SJCRH30 (cell line): ENCODE results near the gene GOLGA6B. TPM values are rescaled to one million over a fixed set of nuclear protein-coding genes. Genes with fewer than 3 reads are reported as not detected.
"Not testable (repeated sequence)": the region's sequence is repeated elsewhere in the genome, so short reads cannot be mapped to it uniquely, and the experiment has no call there.

Experiments used
- DNase-seq, 2 experiments: peaks; one replicate each; pipeline ENCODE4 v3.0.0-alpha.2; 2015 to 2020
- H3K27ac ChIP-seq: fragments of 250-450 bp; sonication (Bioruptor Pico); 2 replicates; pipeline ENCODE4 v1.5.1; 2020; ENCODE audit warnings: mild to moderate bottlenecking, moderate library complexity
- H3K27me3 ChIP-seq: fragments of 250-450 bp; sonication (Bioruptor Pico); 2 replicates; pipeline ENCODE4 v1.5.1; 2020; ENCODE audit warnings: mild to moderate bottlenecking, moderate library complexity
- H3K36me3 ChIP-seq: fragments of 250-450 bp; sonication (Bioruptor Pico); 2 replicates; pipeline ENCODE4 v1.5.1; 2020; ENCODE audit warnings: mild to moderate bottlenecking, moderate library complexity
- H3K4me1 ChIP-seq: fragments of 250-450 bp; sonication (Bioruptor Pico); 2 replicates; pipeline ENCODE4 v1.5.1; 2020; ENCODE audit warnings: mild to moderate bottlenecking, moderate library complexity
- H3K4me3 ChIP-seq: fragments of 250-450 bp; sonication (Bioruptor Pico); 2 replicates; pipeline ENCODE4 v1.5.1; 2020; ENCODE audit warnings: mild to moderate bottlenecking, moderate library complexity
- H3K9me3 ChIP-seq: fragments of 250-450 bp; sonication (Bioruptor Pico); replicated peaks from 2 replicates; pipeline ENCODE4 v1.5.1; 2020; ENCODE audit warnings: mild to moderate bottlenecking, moderate library complexity
- total RNA-seq: library from RNA; depleted of rRNA; stranded (reverse); fragments of >200 nt; shearing (Covaris generic); gene quantifications from 2 replicates; pipeline ENCODE4 v1.2.3, GENCODE V29; 2014

GOLGA6B gene
- total RNA-seq, 1 experiment from 2014 or later: not detected

GRCh38 chr15:72639759-72640483, 14.6 kb upstream of the GOLGA6B start:
- H3K4me1 ChIP-seq, H3K4me3 ChIP-seq, H3K9me3 ChIP-seq, H3K36me3 ChIP-seq, H3K27ac ChIP-seq, H3K27me3 ChIP-seq, DNase-seq: not testable (repeated sequence)

- H3K4me3 ChIP-seq, H3K36me3 ChIP-seq, DNase-seq, H3K9me3 ChIP-seq, H3K27ac ChIP-seq, H3K4me1 ChIP-seq, H3K27me3 ChIP-seq: not testable (repeated sequence)
Observed at GRCh38 chr15:72642271-72642670, 12.2 kb upstream of the GOLGA6B start.

- H3K27me3 ChIP-seq, H3K4me3 ChIP-seq, H3K4me1 ChIP-seq, H3K36me3 ChIP-seq, DNase-seq, H3K27ac ChIP-seq, H3K9me3 ChIP-seq: not testable (repeated sequence)
Observed at GRCh38 chr15:72648631-72649253, 5.8 kb upstream of the GOLGA6B start.

- H3K4me3 ChIP-seq, H3K4me1 ChIP-seq, DNase-seq, H3K36me3 ChIP-seq, H3K27me3 ChIP-seq, H3K27ac ChIP-seq, H3K9me3 ChIP-seq: not testable (repeated sequence)
Observed at GRCh38 chr15:72656014-72656413, 1.5 kb downstream of the GOLGA6B start.

GRCh38 chr15:72661081-72661480, 6.6 kb downstream of the GOLGA6B start:
- not testable (repeated sequence) for H3K27me3 ChIP-seq, H3K27ac ChIP-seq, H3K4me1 ChIP-seq, H3K4me3 ChIP-seq, H3K36me3 ChIP-seq, H3K9me3 ChIP-seq, DNase-seq

GRCh38 chr15:72663931-72664330, 9.4 kb downstream of the GOLGA6B start:
- not testable (repeated sequence) for DNase-seq, H3K4me3 ChIP-seq

GRCh38 chr15:72665706-72666105, 11.2 kb downstream of the GOLGA6B start:
- DNase-seq, H3K4me1 ChIP-seq: not testable (repeated sequence)

More at GRCh38 chr15:72663931-72664330, 9.4 kb downstream of the GOLGA6B start:
- H3K27ac ChIP-seq, H3K9me3 ChIP-seq, H3K36me3 ChIP-seq, H3K27me3 ChIP-seq, H3K4me1 ChIP-seq: not testable (repeated sequence)

GRCh38 chr15:72669803-72670202, 15.3 kb downstream of the GOLGA6B start:
- not testable (repeated sequence) for H3K27ac ChIP-seq, H3K4me1 ChIP-seq, H3K4me3 ChIP-seq, H3K36me3 ChIP-seq, DNase-seq, H3K9me3 ChIP-seq, H3K27me3 ChIP-seq

More at GRCh38 chr15:72665706-72666105, 11.2 kb downstream of the GOLGA6B start:
- not testable (repeated sequence) for H3K36me3 ChIP-seq, H3K9me3 ChIP-seq, H3K27me3 ChIP-seq, H3K4me3 ChIP-seq, H3K27ac ChIP-seq

- H3K27me3 ChIP-seq, H3K27ac ChIP-seq, H3K9me3 ChIP-seq, H3K4me1 ChIP-seq, H3K36me3 ChIP-seq: not testable (repeated sequence)
- DNase-seq: peak; percentile 78 to 85
- H3K4me3 ChIP-seq: peak overlapping the region; percentile 41
Observed at GRCh38 chr15:72670656-72671352, 16.3 kb downstream of the GOLGA6B start.

- Histone ChIP-seq H3K4me3 (no peak overlapping the region), H3K9me3 (no peaks in the 10 kb centered on the region), H3K27ac (no peak overlapping the region), H3K4me1 (no peaks in the 10 kb centered on the region), H3K36me3 (no peaks in the 10 kb centered on the region), H3K27me3 (peaks cover 2% of the 10 kb centered on the region)
- no peak for DNase-seq
Observed at GRCh38 chr15:72671525-72671924, 17.0 kb downstream of the GOLGA6B start.

- H3K27ac ChIP-seq: no peak overlapping the region
- no peak for DNase-seq
- H3K4me3 ChIP-seq: no peak overlapping the region
Observed at GRCh38 chr15:72676838-72677237, 22.3 kb downstream of the GOLGA6B start.

GRCh38 chr15:72680931-72681330, 26.4 kb downstream of the GOLGA6B start:
- Histone ChIP-seq H3K36me3 (no peaks in the 10 kb centered on the region), H3K27me3 (0 out of 2 replicates have a peak, but pooled peaks cover 5% of the 10 kb centered on the region), H3K27ac (no peak overlapping the region), H3K4me1 (peaks cover 4% of the 10 kb centered on the region; the same call in 1 of the 2 replicates), H3K9me3 (no peaks in the 10 kb centered on the region), H3K4me3 (no peak overlapping the region)
- DNase-seq: no peak

More at GRCh38 chr15:72676838-72677237, 22.3 kb downstream of the GOLGA6B start:
- H3K36me3 ChIP-seq: no peaks in the 10 kb centered on the region
- no peaks in the 10 kb centered on the region for H3K4me1 ChIP-seq
- H3K9me3 ChIP-seq: no peaks in the 10 kb centered on the region
- peaks cover 7% of the 10 kb centered on the region for H3K27me3 ChIP-seq

GRCh38 chr15:72682772-72683171, 28.3 kb downstream of the GOLGA6B start:
- Histone ChIP-seq H3K4me1 (peaks cover 4% of the 10 kb centered on the region; the same call in 1 of the 2 replicates), H3K27me3 (0 out of 2 replicates have a peak, but pooled peaks cover 5% of the 10 kb centered on the region), H3K9me3 (no peaks in the 10 kb centered on the region), H3K36me3 (no peaks in the 10 kb centered on the region), H3K4me3 (no peak overlapping the region), H3K27ac (no peak overlapping the region)
- no peak for DNase-seq

GRCh38 chr15:72685301-72685924, 30.9 kb downstream of the GOLGA6B start:
- Histone ChIP-seq H3K9me3 (no peaks in the 10 kb centered on the region), H3K36me3 (no peaks in the 10 kb centered on the region), H3K27ac (peak overlapping the region; percentile 71), H3K4me3 (peak overlapping the region; percentile 70), H3K4me1 (peaks cover 4% of the 10 kb centered on the region; the same call in 1 of the 2 replicates), H3K27me3 (0 out of 2 replicates have a peak, but pooled peaks cover 5% of the 10 kb centered on the region)
- no peak for DNase-seq
